HCT116 (cell line): Measurements from ENCODE around the gene SLC30A3. TPM values are rescaled to one million over a fixed set of nuclear protein-coding genes. Genes with fewer than 3 reads are reported as not detected.

Experiments
- ATAC-seq: fragments of 200-7000 bp; cut with Tn5 transposase; 2 replicates; pipeline ENCODE4 v1.9.1; 2020; ENCODE audit warnings: mild to moderate bottlenecking, moderate library complexity
- BruUV-seq: library from RNA; stranded (reverse); fragments of 400-500 nt; replicated peaks from 2 replicates; lab custom pipeline; 2021; lab: Mats Ljungman, UMichigan
- CTCF ChIA-PET: fragments of 300-600 bp; sonication (Branson Sonifier 250); formaldehyde crosslinking; loops from one replicate; lab custom pipeline; 2021; ENCODE audit warnings: antibody characterized with exemption; lab: Charles Lee
- POLR2A ChIA-PET: fragments of 300-600, 350-600 bp; sonication (Branson Sonifier 250); formaldehyde crosslinking; loops from one replicate; lab custom pipeline; 2021; ENCODE audit warnings: antibody characterized with exemption; lab: Charles Lee
- RAD21 ChIA-PET, 2 experiments: fragments of 300-600 bp; sonication (Branson Sonifier 250); formaldehyde crosslinking; loops; one replicate each; lab custom pipeline; 2023; ENCODE audit warnings: low total read pairs in 2 of 2; ENCODE audit not compliant: uncharacterized antibody in 2 of 2, unreplicated experiment in 2 of 2, low non-redundant PET in 1 of 2; lab: Charles Lee
- DNase-seq: peaks from one replicate; pipeline ENCODE4 v3.0.0-alpha.2; 2010; ENCODE audit warnings: low read depth, low spot score
- H2AFZ ChIP-seq: fragments of 200-600 bp; shearing (Covaris generic), sonication (generic); 2 replicates; pipeline ENCODE4 v1.6.1; 2017; ENCODE audit warnings: low read depth, mixed run types, mixed read lengths, antibody characterized with exemption, low read length; ENCODE audit not compliant: poor library complexity, severe bottlenecking
- H3K27ac ChIP-seq: 2 replicates; pipeline ENCODE4 v1.5.1; 2012; ENCODE audit warnings: low read depth, low read length
- H3K27me3 ChIP-seq: fragments of 200-600 bp; sonication (generic); 2 replicates; pipeline ENCODE4 v1.6.1; 2016; ENCODE audit warnings: mixed run types, low read length, mixed read lengths; ENCODE audit not compliant: insufficient read depth
- H3K36me3 ChIP-seq, 2 experiments: fragments of 200-500 bp in 1 of 2; fragments of 200-600 bp in 1 of 2; sonication (Bioruptor generic) in 1 of 2; sonication (generic) in 1 of 2; 2 replicates each; pipeline versions ENCODE4 v1.5.1 to v1.6.1; 2014 to 2016; ENCODE audit warnings: low read length in 2 of 2, inconsistent platforms in 1 of 2, mixed read lengths in 1 of 2, mixed run types in 1 of 2; ENCODE audit not compliant: insufficient read depth in 2 of 2, control insufficient read depth in 1 of 2
- H3K4me1 ChIP-seq, 2 experiments: fragments of 200-600 bp in 1 of 2; sonication (generic) in 1 of 2; 2 replicates each; pipeline versions ENCODE4 v1.5.1 to v1.6.1; 2012 to 2017; ENCODE audit warnings: low read length in 2 of 2, inconsistent platforms in 1 of 2, mild to moderate bottlenecking in 1 of 2, mixed read lengths in 1 of 2, mixed run types in 1 of 2, moderate library complexity in 1 of 2; ENCODE audit not compliant: insufficient read depth in 2 of 2, control insufficient read depth in 1 of 2
- H3K4me2 ChIP-seq: fragments of 200-600 bp; sonication (generic); 2 replicates; pipeline ENCODE4 v1.6.1; 2017; ENCODE audit warnings: mixed run types, low read length, mixed read lengths
- H3K4me3 ChIP-seq, 2 experiments: fragments of 200-600 bp in 1 of 2; sonication (generic) in 1 of 2; replicated peaks in 1 of 2; 2 replicates each; pipeline ENCODE4 v1.5.1; 2011 to 2016; ENCODE audit warnings: low read length in 2 of 2, control low read depth in 1 of 2, low read depth in 1 of 2, mild to moderate bottlenecking in 1 of 2, mixed read lengths in 1 of 2, mixed run types in 1 of 2
- H3K79me2 ChIP-seq: fragments of 200-600 bp; sonication (generic); 2 replicates; pipeline ENCODE4 v1.6.1; 2017; ENCODE audit warnings: mild to moderate bottlenecking, mixed run types, low read length, moderate library complexity, mixed read lengths; ENCODE audit not compliant: insufficient read depth
- H3K9ac ChIP-seq: fragments of 200-600 bp; sonication (generic); 2 replicates; pipeline ENCODE4 v1.6.1; 2016; ENCODE audit warnings: low read length, mixed read lengths
- H3K9me2 ChIP-seq: fragments of 200-600 bp; sonication (generic), shearing (Covaris generic); 2 replicates; pipeline ENCODE4 v1.6.1; 2017; ENCODE audit warnings: mixed run types, mild to moderate bottlenecking, moderate library complexity; ENCODE audit not compliant: insufficient read depth
- H3K9me3 ChIP-seq, 2 experiments: fragments of 200-500 bp in 1 of 2; fragments of 200-600 bp in 1 of 2; sonication (Bioruptor generic) in 1 of 2; sonication (generic) in 1 of 2; 2 replicates each; pipeline ENCODE4 v1.6.1; 2014 to 2017; ENCODE audit warnings: low read length in 2 of 2, mixed read lengths in 2 of 2, inconsistent platforms in 1 of 2, low read depth in 1 of 2, mild to moderate bottlenecking in 1 of 2, mixed run types in 1 of 2, moderate library complexity in 1 of 2; ENCODE audit not compliant: control insufficient read depth in 1 of 2, insufficient read depth in 1 of 2
- H4K20me1 ChIP-seq: fragments of 200-600 bp; sonication (generic), shearing (Covaris generic); 2 replicates; pipeline ENCODE4 v1.6.1; 2017; ENCODE audit warnings: mixed run types, mild to moderate bottlenecking, moderate library complexity; ENCODE audit not compliant: insufficient read depth
- CBX3 ChIP-seq: IDR thresholded peaks from 2 replicates; pipeline ENCODE4 v1.6.1; 2012; ENCODE audit warnings: low read depth
- CTCF ChIP-seq, 3 experiments: fragments of 200-600 bp in 1 of 3; sonication (generic) in 1 of 3; IDR thresholded peaks in 2 of 3; conservative IDR thresholded peaks in 1 of 3; 2 replicates each; pipeline ENCODE4 v1.5.1; 2012 to 2017; ENCODE audit warnings: low read depth in 2 of 3, low read length in 2 of 3, antibody characterized with exemption in 1 of 3, borderline replicate concordance in 1 of 3, control low read depth in 1 of 3, mild to moderate bottlenecking in 1 of 3, mixed read lengths in 1 of 3, mixed run types in 1 of 3, moderate library complexity in 1 of 3; ENCODE audit not compliant: insufficient read depth in 1 of 3
- REST ChIP-seq: IDR thresholded peaks from 2 replicates; pipeline ENCODE4 v1.6.1; 2012; ENCODE audit warnings: low read depth
- TCF7L2 ChIP-seq: IDR thresholded peaks from 2 replicates; pipeline ENCODE4 v1.7.0; 2011; ENCODE audit warnings: borderline replicate concordance, inconsistent platforms; ENCODE audit not compliant: insufficient read depth, insufficient read length; ENCODE audit errors: extremely low read depth
- intact Hi-C: fragments of 100-400 bp; cut with micrococcal nuclease; formaldehyde crosslinking; loops from 2 replicates; pipeline ENCODE4 v1.10.0; 2022
- total RNA-seq: library from RNA; stranded (reverse); gene quantifications from one replicate; pipeline ENCODE4 v1.2.1, GENCODE V29; 2021; ENCODE audit not compliant: unreplicated experiment

SLC30A3 gene
- total RNA-seq, 1 experiment from 2014 or later = 20.5 TPM

- no peak for ATAC-seq
- no peaks in the 10 kb centered on the region for H3K36me3 ChIP-seq
- RAD21 ChIA-PET = no interaction called here
- CTCF ChIA-PET = no interaction called here
- H2AFZ ChIP-seq = no peak overlapping the region
- H4K20me1 ChIP-seq = no peaks in the 10 kb centered on the region
- H3K79me2 ChIP-seq = no peaks in the 10 kb centered on the region
- no peak overlapping the region for H3K4me3 ChIP-seq
- H3K27me3 ChIP-seq = no peaks in the 10 kb centered on the region
- intact Hi-C loops = no loop called here
- no TSS peak for BruUV-seq
- TF ChIP-seq CTCF (IDR thresholded peaks at IDR 0.05 in 2 of 3, conservative IDR thresholded peaks at IDR 0.05 in 1 of 3; ENCODE audit: borderline replicate concordance in 1 of 3, insufficient read depth in 1 of 3, low read depth in 2 of 3, low read length in 2 of 3) (no peak), TCF7L2 (no peak), CBX3 (no peak), REST (no peak)
- TF ChIP-seq, all 23 proteins: peak for 0
- H3K9me2 ChIP-seq = no peaks in the 10 kb centered on the region
- H3K27ac ChIP-seq = no peak overlapping the region
- H3K4me1 ChIP-seq = peaks cover 2 to 19% of the 10 kb centered on the region in 2 experiments
- POLR2A ChIA-PET = no interaction called here
- no peak overlapping the region for H3K9ac ChIP-seq
- no peak for DNase-seq
- no peak overlapping the region for H3K4me2 ChIP-seq
- no peaks in the 10 kb centered on the region for H3K9me3 ChIP-seq
Measured at GRCh38 chr2:27285481-27285880, 22.6 kb upstream of the SLC30A3 start.
